Fibroblast of the conjunctiva (primary cell): ENCODE measurements around the gene CAB39.

Experiments
- DNase-seq: peaks from one replicate; pipeline ENCODE4 v3.0.0-alpha.2; 2010; ENCODE audit warnings: low read depth

Gene CAB39

GRCh38 chr2:230863442-230864121 lies 150.9 kb downstream of the CAB39 start:
- DNase-seq, result no peak

- DNase-seq, result no peak
Measured at GRCh38 chr2:230864122-230864604, 151.5 kb downstream of the CAB39 start.

GRCh38 chr2:230864605-230865306 lies 152.1 kb downstream of the CAB39 start, which contains the start of gene ITM2C:
ITM2C (plus strand) TSS chr2:230864942; CDS start chr2:230865026, 84 bp downstream.
- DNase-seq, result peak; percentile 18

GRCh38 chr2:230865307-230865765 lies 152.7 kb downstream of the CAB39 start:
- DNase-seq, result no peak

- no peak for DNase-seq
Measured at GRCh38 chr2:230865766-230866755, 153.4 kb downstream of the CAB39 start.

GRCh38 chr2:230866756-230867523 lies 154.3 kb downstream of the CAB39 start:
- peak; percentile 23 for DNase-seq

- DNase-seq, result no peak
Measured at GRCh38 chr2:230868161-230868946, 155.7 kb downstream of the CAB39 start.

GRCh38 chr2:230868947-230869913 lies 156.6 kb downstream of the CAB39 start:
- no peak for DNase-seq

GRCh38 chr2:230869914-230870543 lies 157.4 kb downstream of the CAB39 start:
- DNase-seq, result no peak
